Measurements from ENCODE around the gene LILRA1. TPM values are rescaled to one million over a fixed set of nuclear protein-coding genes. Genes with fewer than 3 reads are reported as not detected.
"Not testable (repeated sequence)": the region's sequence is repeated elsewhere in the genome, so short reads cannot be mapped to it uniquely, and the experiment has no call there.

Gene LILRA1
- total RNA-seq, 1 donor from 2014 or later = not detected

DNA sequence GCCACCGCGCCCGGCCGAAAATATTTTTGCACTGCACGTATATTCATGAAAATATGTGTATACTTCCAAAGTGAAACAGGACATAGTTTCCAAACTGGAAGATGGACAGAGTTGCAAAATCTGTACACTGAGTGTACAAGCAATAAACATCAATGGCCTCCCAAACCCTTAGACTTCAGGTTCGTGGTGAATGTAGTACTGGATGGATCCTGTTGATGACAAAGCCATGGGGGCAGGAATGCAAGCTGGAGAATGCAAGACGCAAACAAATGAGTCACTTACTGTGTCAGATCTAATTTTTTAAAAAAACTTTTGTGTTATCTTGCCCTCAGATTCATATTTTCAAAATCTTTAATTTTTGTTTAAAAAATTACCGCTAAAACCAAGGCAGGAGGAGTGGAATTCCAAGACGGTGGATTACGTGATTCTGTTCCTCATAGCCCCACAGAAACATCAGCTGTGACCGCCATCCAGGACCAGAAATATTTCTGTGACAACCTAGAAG lies 32.5 kb upstream of the LILRA1 start:
- Mint-ChIP-seq H3K4me3 (ENCODE audit: unreplicated experiment) (no peak overlapping the region), H3K27ac (ENCODE audit: unreplicated experiment) (no peak overlapping the region), H3K27me3 (ENCODE audit: unreplicated experiment) (no peaks in the 10 kb centered on the region), H3K4me1 (ENCODE audit: unreplicated experiment) (no peaks in the 10 kb centered on the region), H3K9me3 (ENCODE audit: unreplicated experiment) (peaks cover 11% of the 10 kb centered on the region), H3K36me3 (ENCODE audit: unreplicated experiment) (no peaks in the 10 kb centered on the region)
- DNase-seq (ENCODE audit: extremely low spot score, unreplicated experiment) = peak; percentile 5
- TF ChIP-seq CTCF (IDR thresholded peaks at IDR 0.05) = no peak

GRCh38 chr19:54561840-54562239 lies 31.6 kb upstream of the LILRA1 start:
- Mint-ChIP-seq H3K4me1 (ENCODE audit: unreplicated experiment) (no peaks in the 10 kb centered on the region), H3K27me3 (ENCODE audit: unreplicated experiment) (no peaks in the 10 kb centered on the region), H3K27ac (ENCODE audit: unreplicated experiment) (no peak overlapping the region), H3K9me3 (ENCODE audit: unreplicated experiment) (peaks cover 11% of the 10 kb centered on the region), H3K36me3 (ENCODE audit: unreplicated experiment) (no peaks in the 10 kb centered on the region), H3K4me3 (ENCODE audit: unreplicated experiment) (no peak overlapping the region)
- no peak for TF ChIP-seq CTCF (IDR thresholded peaks at IDR 0.05)
- DNase-seq (ENCODE audit: extremely low spot score, unreplicated experiment) = peak; percentile 71

GRCh38 chr19:54563206-54563605 lies 30.2 kb upstream of the LILRA1 start:
- not testable (repeated sequence) for H3K27ac Mint-ChIP-seq (ENCODE audit: unreplicated experiment)
- H3K9me3 Mint-ChIP-seq (ENCODE audit: unreplicated experiment) = peaks cover 15% of the 10 kb centered on the region

DNA sequence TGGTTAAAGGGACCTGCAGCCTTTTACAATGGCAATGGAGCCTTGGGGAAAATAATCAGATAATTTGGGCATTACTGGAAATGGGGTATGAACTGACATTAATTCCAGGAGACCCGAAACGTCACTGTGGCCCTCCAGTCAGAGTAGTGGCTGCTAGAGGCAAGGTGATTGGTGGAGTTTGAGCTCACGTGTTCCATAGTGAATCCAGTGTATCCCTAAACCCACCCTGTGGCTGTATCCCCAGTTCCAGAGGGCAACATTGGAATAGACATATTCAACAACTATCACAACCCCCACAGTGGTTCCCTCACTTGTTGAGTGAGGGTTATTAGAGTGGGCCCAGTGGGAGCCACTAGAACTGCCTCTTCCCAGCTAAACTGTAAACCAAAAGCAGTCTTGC lies 23.1 kb upstream of the LILRA1 start:
- Mint-ChIP-seq H3K4me3 (ENCODE audit: unreplicated experiment) (no peak overlapping the region), H3K36me3 (ENCODE audit: unreplicated experiment) (no peaks in the 10 kb centered on the region), H3K4me1 (ENCODE audit: unreplicated experiment) (no peaks in the 10 kb centered on the region), H3K9me3 (ENCODE audit: unreplicated experiment) (peaks cover 23% of the 10 kb centered on the region), H3K27me3 (ENCODE audit: unreplicated experiment) (no peaks in the 10 kb centered on the region), H3K27ac (ENCODE audit: unreplicated experiment) (no peak overlapping the region)
- DNase-seq (ENCODE audit: extremely low spot score, unreplicated experiment) = peak; percentile 59
- TF ChIP-seq CTCF (IDR thresholded peaks at IDR 0.05) = no peak

More at GRCh38 chr19:54563206-54563605, 30.2 kb upstream of the LILRA1 start:
- not testable (repeated sequence) for H3K4me1 Mint-ChIP-seq (ENCODE audit: unreplicated experiment); H3K27me3 Mint-ChIP-seq (ENCODE audit: unreplicated experiment); H3K36me3 Mint-ChIP-seq (ENCODE audit: unreplicated experiment); H3K4me3 Mint-ChIP-seq (ENCODE audit: unreplicated experiment)
- peak; percentile 36 for DNase-seq (ENCODE audit: extremely low spot score, unreplicated experiment)

- not testable (repeated sequence) for H3K36me3 Mint-ChIP-seq (ENCODE audit: unreplicated experiment); H3K4me1 Mint-ChIP-seq (ENCODE audit: unreplicated experiment); H3K27me3 Mint-ChIP-seq (ENCODE audit: unreplicated experiment); H3K4me3 Mint-ChIP-seq (ENCODE audit: unreplicated experiment); H3K27ac Mint-ChIP-seq (ENCODE audit: unreplicated experiment)
- H3K9me3 Mint-ChIP-seq (ENCODE audit: unreplicated experiment) = peaks cover 25% of the 10 kb centered on the region
- peak; percentile 80 for DNase-seq (ENCODE audit: extremely low spot score, unreplicated experiment)
Observed at GRCh38 chr19:54571715-54572615, 21.5 kb upstream of the LILRA1 start.

GRCh38 chr19:54572696-54573311 lies 20.6 kb upstream of the LILRA1 start:
- DNase-seq (ENCODE audit: extremely low spot score, unreplicated experiment) = peak; percentile 40
- Mint-ChIP-seq H3K4me1 (ENCODE audit: unreplicated experiment) (no peaks in the 10 kb centered on the region), H3K27me3 (ENCODE audit: unreplicated experiment) (no peaks in the 10 kb centered on the region), H3K4me3 (ENCODE audit: unreplicated experiment) (no peak overlapping the region), H3K36me3 (ENCODE audit: unreplicated experiment) (no peaks in the 10 kb centered on the region), H3K27ac (ENCODE audit: unreplicated experiment) (no peak overlapping the region), H3K9me3 (ENCODE audit: unreplicated experiment) (peaks cover 27% of the 10 kb centered on the region)
- TF ChIP-seq CTCF (IDR thresholded peaks at IDR 0.05) = no peak

Measured in osteocyte (in vitro differentiated cells).